ENCODE results near the gene HACD1.

The HACD1 gene

DNA sequence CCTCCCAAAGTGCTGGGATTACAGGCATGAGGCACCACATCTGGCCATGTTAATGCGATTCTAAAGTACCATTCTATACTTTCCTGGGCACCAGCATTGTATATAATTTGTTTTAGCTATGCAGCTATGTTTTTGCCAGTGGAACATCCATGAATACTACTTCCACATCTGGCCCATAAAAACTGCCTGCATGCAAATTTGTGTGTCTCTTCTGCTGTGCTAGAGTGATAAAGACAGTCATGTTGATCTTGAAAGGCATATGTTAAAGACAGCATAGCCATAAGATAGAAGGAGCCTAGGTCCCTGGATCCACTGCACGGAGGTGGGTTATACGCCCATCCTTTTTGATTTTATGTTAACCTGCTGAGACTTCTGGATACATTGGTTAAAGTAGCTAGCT is 52.3 kb downstream of the HACD1 start:
- DNase-seq = no peak

DNA sequence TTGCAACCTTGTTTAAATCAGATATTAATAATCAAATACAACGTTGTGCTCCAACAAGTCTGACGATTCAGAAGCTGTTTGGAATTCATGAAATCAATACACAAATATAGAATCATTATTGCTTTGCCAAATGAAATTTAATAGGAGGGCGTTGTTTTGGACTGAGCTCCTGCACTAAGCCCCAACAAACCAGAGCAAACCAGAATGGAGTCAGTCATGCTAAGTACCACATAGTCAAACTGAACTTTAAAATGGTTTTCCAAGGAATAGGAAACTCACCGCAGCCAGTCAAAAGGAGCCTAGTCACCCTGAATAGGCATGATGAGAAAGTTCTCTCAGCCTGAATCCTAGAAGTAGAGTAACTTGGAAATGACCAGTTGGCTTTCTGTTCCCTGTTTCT is 53.7 kb downstream of the HACD1 start:
- DNase-seq = no peak

DNA sequence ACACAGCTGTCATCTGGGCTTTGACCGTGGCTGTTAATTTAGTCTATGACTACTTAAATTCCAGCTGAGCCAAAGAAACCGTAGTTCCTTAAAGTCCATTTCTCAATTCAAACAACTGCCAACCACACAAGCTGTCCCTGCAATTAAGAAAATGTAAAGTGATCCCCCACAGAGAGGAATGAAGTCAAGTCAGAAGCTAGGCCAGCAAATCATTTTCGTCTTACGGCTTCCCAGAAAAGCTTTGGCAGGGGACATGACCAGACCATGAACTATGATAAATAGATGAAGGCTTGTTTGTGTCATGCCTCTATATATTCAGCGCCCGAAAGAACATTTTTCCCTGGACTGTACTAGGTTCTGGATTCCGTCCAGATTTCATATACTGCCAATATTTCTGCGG is 54.6 kb downstream of the HACD1 start:
- no peak for DNase-seq

GRCh38 chr10:17561111-17561510 is 56.1 kb downstream of the HACD1 start:
- no peak for DNase-seq

DNA sequence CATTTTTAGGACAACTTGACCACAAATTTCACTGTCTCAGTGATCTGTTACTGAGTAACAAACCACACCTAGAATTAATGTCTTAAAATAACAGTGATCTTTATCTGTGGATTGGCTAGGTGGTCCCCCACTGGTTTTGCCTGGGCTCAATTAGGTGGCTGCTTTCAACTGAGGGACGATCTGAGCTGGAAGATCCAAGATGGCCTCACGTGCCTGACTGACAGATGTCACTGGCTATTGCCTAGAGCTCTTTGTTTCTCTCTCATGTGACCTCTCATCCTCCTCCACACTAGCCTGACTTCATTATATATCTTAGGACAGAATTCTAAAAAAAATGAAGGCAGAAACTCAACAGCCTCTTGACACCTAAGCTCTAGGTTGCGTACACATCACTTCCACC is 59.7 kb downstream of the HACD1 start:
- no peak for DNase-seq

DNA sequence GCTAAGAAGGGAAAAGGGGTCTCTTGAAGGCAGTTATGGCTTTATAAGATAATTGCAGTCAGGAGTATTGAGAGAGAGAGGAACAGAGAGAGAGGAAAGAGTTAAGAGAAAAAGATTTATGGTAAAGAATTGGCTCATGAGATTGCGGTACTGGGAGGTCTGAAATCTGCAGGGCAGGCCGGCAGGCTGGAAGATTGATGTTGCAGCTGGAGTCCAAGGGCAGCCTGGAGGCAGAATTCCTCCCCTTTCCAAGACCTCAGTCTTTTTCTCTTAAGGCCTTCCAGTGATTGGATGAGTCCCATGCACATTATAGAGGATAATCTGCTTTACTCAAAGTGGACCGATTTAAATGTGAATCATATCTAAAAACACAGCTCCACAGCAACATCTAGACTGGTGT is 68.4 kb downstream of the HACD1 start:
- no peak for DNase-seq

GRCh38 chr10:17548162-17548561 is 69.0 kb downstream of the HACD1 start:
- DNase-seq = no peak

DNA sequence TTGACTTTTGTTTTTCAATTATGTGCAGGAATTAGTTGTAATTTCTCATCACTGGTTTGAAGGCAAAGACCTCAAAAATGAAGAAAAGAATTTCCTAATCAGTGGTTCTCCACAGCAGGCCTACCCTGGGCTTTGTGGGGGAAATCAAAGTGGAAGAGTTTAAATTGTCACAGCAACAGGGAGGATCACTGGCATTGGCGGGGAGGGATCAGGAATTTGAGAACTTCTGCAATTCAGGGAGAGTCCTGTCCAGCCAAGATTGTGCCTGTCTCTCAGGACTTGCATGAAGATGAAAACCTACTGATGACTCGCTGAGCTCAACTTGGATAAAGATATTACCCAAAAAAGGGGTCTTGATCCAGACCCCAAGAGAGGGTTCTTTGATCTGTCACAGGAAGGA is 70.1 kb downstream of the HACD1 start:
- DNase-seq = no peak

DNA sequence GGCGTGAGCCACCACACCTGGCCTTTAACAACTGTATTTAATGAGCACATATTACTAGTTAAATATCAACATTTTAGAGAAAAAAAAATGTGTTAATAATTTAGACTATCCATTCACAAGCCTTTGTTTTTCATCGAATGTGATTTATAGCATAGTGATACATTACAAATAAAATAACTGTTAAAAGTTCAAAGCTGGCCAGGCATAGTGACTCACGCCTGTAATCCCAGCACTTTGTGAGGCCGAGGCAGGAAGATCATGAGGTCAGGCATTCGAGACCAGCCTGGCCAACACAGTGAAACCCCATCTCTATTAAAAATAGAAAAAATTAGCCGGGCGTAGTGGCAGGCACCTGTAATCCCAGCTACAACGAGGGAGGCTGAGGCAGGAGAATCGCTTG is 72.7 kb downstream of the HACD1 start:
- DNase-seq = no peak

All from CD4-positive, alpha-beta T cell treated with Interleukin-12 subunit alpha and Interleukin-12 subunit beta, for 1 hour (primary cell).